ENCODE measurements around the gene RFNG. TPM values are rescaled to one million over a fixed set of nuclear protein-coding genes. Genes with fewer than 3 reads are reported as not detected.
A peak's percentile ranks its signal among the peaks of the same experiment; 100 is the strongest.

Gene RFNG
- total and polyA plus RNA-seq, 2 of the 13 experiments (the other 11 are each of a cell fraction or from before 2014, with no cell fraction given) = 61.4 to 64.0 TPM

DNA sequence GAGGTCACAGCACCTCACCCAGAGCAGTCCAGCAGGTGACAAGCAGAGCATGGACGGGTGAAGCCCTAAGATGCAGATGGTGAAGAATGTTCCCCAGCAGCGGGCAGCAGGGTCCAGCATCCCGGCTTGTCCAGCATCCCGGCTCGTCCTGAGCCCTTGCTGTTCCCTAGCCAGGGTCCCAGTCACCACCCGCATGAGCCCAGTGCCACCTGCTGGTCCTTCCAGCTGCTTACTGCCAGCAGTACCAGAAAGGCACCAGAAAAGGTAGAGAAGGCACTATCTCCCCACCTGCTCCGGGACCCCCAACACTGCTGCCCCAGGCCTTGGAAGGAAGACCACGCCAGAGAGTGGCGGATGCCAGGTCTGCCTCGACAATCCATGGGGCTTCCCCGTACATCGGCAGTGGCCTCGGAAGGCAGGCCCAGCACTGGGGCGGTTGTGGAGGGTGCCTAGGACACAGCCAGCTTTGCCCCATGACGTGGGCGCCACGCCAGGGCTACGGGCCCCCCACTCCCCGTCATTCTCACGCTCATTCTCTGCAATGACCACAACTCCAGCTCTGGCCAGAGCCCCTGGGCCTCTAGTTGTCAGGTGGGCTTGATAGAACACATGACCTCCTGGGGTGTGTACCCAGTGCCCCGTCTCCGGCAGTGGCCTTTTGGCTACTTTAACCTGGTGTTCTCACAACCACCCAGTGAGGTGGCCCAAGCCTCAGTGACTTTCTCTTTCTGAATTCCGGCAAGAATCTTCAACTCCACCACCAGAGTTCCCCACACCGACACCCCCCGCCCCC, 30.3 kb downstream of the RFNG start (continued):
- TF ChIP-seq BCL6 (CRISPR knock-in tag; IDR thresholded peaks at IDR 0.05) (0 out of 2 replicates have a peak, but pooled peaks have one; percentile 6), GZF1 (CRISPR knock-in tag; IDR thresholded peaks at IDR 0.05) (peak; percentile 87; the same call in 1 of the 2 replicates), RBM39 (IDR thresholded peaks at IDR 0.05; ENCODE audit: low read depth, low read length, poor library complexity, severe bottlenecking) (peak; percentile 42), NKX3-1 (CRISPR knock-in tag; IDR thresholded peaks at IDR 0.05) (no peak), ZNF543 (CRISPR knock-in tag; IDR thresholded peaks at IDR 0.05) (0 out of 2 replicates have a peak, but pooled peaks have one; percentile 36), KAT7 (CRISPR knock-in tag; IDR thresholded peaks at IDR 0.05; ENCODE audit: borderline replicate concordance) (0 out of 2 replicates have a peak, but pooled peaks have one; percentile 44), YEATS2 (CRISPR knock-in tag; IDR thresholded peaks at IDR 0.05; ENCODE audit: borderline replicate concordance) (peak; percentile 59; the same call in 1 of the 2 replicates), ZNF432 (CRISPR knock-in tag; IDR thresholded peaks at IDR 0.05; ENCODE audit: borderline replicate concordance) (no peak), CREM (IDR thresholded peaks at IDR 0.05) (no peak), CREM (CRISPR knock-in tag; IDR thresholded peaks at IDR 0.05) (no peak), ZNF558 (CRISPR knock-in tag; IDR thresholded peaks at IDR 0.05; ENCODE audit: borderline replicate concordance) (no peak; the same call in 1 of the 2 replicates)
- TF ChIP-seq, protein P1, sequence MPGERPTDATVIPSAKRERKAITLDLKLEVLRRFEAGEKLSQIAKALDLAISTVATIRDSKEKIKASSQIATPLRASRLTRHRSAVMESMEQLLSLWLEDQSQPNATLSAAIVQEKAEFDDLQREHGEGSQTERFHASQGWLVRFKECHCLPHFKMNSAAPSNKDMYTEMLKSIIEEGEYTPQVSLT (CRISPR knock-in tag; IDR thresholded peaks at IDR 0.05; ENCODE audit: borderline replicate concordance, low read depth) = no peak
- TF ChIP-seq, protein P2, sequence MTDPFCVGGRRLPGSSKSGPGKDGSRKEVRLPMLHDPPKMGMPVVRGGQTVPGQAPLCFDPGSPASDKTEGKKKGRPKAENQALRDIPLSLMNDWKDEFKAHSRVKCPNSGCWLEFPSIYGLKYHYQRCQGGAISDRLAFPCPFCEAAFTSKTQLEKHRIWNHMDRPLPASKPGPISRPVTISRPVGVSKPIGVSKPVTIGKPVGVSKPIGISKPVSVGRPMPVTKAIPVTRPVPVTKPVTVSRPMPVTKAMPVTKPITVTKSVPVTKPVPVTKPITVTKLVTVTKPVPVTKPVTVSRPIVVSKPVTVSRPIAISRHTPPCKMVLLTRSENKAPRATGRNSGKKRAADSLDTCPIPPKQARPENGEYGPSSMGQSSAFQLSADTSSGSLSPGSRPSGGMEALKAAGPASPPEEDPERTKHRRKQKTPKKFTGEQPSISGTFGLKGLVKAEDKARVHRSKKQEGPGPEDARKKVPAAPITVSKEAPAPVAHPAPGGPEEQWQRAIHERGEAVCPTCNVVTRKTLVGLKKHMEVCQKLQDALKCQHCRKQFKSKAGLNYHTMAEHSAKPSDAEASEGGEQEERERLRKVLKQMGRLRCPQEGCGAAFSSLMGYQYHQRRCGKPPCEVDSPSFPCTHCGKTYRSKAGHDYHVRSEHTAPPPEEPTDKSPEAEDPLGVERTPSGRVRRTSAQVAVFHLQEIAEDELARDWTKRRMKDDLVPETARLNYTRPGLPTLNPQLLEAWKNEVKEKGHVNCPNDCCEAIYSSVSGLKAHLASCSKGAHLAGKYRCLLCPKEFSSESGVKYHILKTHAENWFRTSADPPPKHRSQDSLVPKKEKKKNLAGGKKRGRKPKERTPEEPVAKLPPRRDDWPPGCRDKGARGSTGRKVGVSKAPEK (CRISPR knock-in tag; IDR thresholded peaks at IDR 0.05; ENCODE audit: borderline replicate concordance) = no peak; the same call in 1 of the 2 replicates
- TF ChIP-seq, protein P3, sequence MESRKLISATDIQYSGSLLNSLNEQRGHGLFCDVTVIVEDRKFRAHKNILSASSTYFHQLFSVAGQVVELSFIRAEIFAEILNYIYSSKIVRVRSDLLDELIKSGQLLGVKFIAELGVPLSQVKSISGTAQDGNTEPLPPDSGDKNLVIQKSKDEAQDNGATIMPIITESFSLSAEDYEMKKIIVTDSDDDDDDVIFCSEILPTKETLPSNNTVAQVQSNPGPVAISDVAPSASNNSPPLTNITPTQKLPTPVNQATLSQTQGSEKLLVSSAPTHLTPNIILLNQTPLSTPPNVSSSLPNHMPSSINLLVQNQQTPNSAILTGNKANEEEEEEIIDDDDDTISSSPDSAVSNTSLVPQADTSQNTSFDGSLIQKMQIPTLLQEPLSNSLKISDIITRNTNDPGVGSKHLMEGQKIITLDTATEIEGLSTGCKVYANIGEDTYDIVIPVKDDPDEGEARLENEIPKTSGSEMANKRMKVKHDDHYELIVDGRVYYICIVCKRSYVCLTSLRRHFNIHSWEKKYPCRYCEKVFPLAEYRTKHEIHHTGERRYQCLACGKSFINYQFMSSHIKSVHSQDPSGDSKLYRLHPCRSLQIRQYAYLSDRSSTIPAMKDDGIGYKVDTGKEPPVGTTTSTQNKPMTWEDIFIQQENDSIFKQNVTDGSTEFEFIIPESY (CRISPR knock-in tag; IDR thresholded peaks at IDR 0.05) = peak; percentile 70
- TF ChIP-seq, protein P4, sequence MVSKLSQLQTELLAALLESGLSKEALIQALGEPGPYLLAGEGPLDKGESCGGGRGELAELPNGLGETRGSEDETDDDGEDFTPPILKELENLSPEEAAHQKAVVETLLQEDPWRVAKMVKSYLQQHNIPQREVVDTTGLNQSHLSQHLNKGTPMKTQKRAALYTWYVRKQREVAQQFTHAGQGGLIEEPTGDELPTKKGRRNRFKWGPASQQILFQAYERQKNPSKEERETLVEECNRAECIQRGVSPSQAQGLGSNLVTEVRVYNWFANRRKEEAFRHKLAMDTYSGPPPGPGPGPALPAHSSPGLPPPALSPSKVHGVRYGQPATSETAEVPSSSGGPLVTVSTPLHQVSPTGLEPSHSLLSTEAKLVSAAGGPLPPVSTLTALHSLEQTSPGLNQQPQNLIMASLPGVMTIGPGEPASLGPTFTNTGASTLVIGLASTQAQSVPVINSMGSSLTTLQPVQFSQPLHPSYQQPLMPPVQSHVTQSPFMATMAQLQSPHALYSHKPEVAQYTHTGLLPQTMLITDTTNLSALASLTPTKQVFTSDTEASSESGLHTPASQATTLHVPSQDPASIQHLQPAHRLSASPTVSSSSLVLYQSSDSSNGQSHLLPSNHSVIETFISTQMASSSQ (IDR thresholded peaks at IDR 0.05; ENCODE audit: low read depth) = no peak
- TF ChIP-seq, protein P4 (CRISPR knock-in tag; IDR thresholded peaks at IDR 0.05; ENCODE audit: borderline replicate concordance) = peak; percentile 46
- TF ChIP-seq, protein P5, sequence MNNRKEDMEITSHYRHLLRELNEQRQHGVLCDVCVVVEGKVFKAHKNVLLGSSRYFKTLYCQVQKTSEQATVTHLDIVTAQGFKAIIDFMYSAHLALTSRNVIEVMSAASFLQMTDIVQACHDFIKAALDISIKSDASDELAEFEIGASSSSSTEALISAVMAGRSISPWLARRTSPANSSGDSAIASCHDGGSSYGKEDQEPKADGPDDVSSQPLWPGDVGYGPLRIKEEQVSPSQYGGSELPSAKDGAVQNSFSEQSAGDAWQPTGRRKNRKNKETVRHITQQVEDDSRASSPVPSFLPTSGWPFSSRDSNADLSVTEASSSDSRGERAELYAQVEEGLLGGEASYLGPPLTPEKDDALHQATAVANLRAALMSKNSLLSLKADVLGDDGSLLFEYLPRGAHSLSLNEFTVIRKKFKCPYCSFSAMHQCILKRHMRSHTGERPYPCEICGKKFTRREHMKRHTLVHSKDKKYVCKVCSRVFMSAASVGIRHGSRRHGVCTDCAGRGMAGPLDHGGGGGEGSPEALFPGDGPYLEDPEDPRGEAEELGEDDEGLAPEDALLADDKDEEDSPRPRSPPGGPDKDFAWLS (CRISPR knock-in tag; IDR thresholded peaks at IDR 0.05; ENCODE audit: borderline replicate concordance) = peak; percentile 73; the same call in 1 of the 2 replicates
